Fibroblast of the aortic adventitia (primary cell): ENCODE measurements around the gene EMSY. TPM values are rescaled to one million over a fixed set of nuclear protein-coding genes. Genes with fewer than 3 reads are reported as not detected.

Source experiments
- DNase-seq: peaks from one replicate; pipeline ENCODE4 v3.0.0-alpha.2; 2010; ENCODE audit warnings: low read depth
- H3K4me3 ChIP-seq: 2 replicates; pipeline ENCODE4 v1.5.1; 2011; ENCODE audit warnings: low read depth, mild to moderate bottlenecking, control low read depth, low read length, moderate library complexity
- CTCF ChIP-seq: IDR thresholded peaks from 2 replicates; pipeline ENCODE4 v1.5.1; 2011; ENCODE audit warnings: mild to moderate bottlenecking, low read length, control low read depth, inconsistent platforms; ENCODE audit not compliant: insufficient read depth
- total RNA-seq: library from RNA; depleted of rRNA; stranded (reverse); fragments of >200 nt; gene quantifications from 2 replicates; pipeline ENCODE4 v1.2.3, GENCODE V29; 2012; ENCODE audit warnings: low replicate concordance

EMSY gene
- total RNA-seq, 1 donor = 30.8 TPM

GRCh38 chr11:76512851-76513653 is 68.2 kb downstream of the EMSY start:
- H3K4me3 ChIP-seq = no peak overlapping the region
- TF ChIP-seq CTCF = peak; percentile 47

GRCh38 chr11:76513654-76514034 is 68.8 kb downstream of the EMSY start:
- no peak for TF ChIP-seq CTCF
- no peak overlapping the region for H3K4me3 ChIP-seq
- no peak for DNase-seq

More at GRCh38 chr11:76512851-76513653, 68.2 kb downstream of the EMSY start:
- peak; percentile 77 for DNase-seq

- H3K4me3 ChIP-seq = no peak overlapping the region
- DNase-seq = peak; percentile 43
- TF ChIP-seq CTCF = no peak
Observed at GRCh38 chr11:76515494-76515893, 70.7 kb downstream of the EMSY start.

DNA sequence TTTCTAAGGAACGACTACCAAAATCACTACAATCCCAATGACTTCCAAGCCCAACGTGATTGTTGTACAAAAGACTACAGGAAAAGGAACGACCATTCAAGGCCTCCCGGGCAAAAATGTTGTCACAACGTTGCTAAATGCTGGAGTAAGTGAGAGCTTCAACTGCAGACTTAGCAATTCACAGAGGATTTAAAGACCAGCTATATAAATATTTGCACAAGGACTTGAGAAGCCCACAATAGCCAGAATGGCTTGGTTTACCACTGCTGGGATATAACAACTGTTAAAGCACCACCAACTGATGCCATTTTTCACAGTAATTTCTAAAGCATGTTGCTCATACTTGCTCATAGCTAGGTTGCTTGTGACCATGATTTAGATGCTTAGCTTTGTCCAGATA is 78.3 kb downstream of the EMSY start:
- no peak overlapping the region for H3K4me3 ChIP-seq
- DNase-seq = no peak
- no peak for TF ChIP-seq CTCF

GRCh38 chr11:76523786-76524436 is 79.1 kb downstream of the EMSY start:
- TF ChIP-seq CTCF = no peak
- H3K4me3 ChIP-seq = no peak overlapping the region
- DNase-seq = no peak

- DNase-seq = peak; percentile 30
- TF ChIP-seq CTCF = no peak
- H3K4me3 ChIP-seq = no peak overlapping the region
Observed at GRCh38 chr11:76524461-76524860, 79.6 kb downstream of the EMSY start.

GRCh38 chr11:76524919-76525318 is 80.1 kb downstream of the EMSY start:
- no peak overlapping the region for H3K4me3 ChIP-seq
- peak; percentile 91 for DNase-seq
- TF ChIP-seq CTCF = no peak
